CD1c-positive myeloid dendritic cell (primary cell): ENCODE measurements around the gene FADD.

Source experiments
- DNase-seq: peaks from one replicate; pipeline ENCODE4 v3.0.0-alpha.2; 2016; ENCODE audit errors: extremely low spot score

The FADD gene

GRCh38 chr11:70233962-70234361, 30.9 kb downstream of the FADD start:
- no peak for DNase-seq

DNA sequence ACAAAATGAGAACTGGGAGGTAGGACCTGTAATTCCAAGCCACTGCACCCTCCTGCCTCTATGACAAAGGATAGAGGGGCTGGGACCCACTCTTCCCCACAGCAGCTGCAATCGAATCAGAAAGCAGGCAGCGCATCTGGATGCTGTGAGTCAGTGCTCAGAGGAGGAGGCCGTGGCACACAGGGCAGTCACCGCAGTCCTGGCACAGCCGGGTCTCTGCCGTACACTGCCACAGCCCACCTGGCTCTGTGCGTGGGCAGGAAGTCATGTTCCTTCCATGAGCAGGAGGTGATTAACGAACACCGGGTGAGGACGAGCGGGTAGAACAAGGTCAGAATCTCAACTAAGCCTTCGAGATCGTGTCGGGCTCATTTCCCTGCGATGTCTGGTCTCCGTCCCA, 37.2 kb downstream of the FADD start:
- DNase-seq = no peak

- no peak for DNase-seq
These were observed 38.6 kb downstream of the FADD start for GRCh38 chr11:70241709-70242108.

DNA sequence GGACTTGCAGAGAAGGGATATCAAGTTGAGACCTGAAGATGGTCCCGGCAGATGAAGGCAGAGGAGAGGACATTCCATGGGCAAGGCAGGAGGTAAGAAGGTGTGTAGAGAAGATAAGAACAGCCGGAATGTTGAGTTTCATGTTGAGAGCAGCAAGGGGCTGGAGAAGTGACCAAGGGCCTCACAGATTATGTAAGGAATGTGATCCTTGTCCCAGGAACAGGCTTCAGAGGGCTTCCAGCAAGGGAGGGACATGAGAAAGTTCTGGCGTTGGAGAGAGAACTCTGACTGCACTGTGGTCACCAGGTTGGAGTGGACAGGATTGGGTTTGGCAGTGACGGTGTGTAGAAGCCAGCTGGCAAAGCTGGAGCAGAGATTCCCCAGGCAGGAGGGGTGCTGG, 39.8 kb downstream of the FADD start:
- no peak for DNase-seq

- DNase-seq = no peak
These were observed 41.0 kb downstream of the FADD start for GRCh38 chr11:70243912-70244652.

GRCh38 chr11:70244698-70245097, 41.6 kb downstream of the FADD start:
- DNase-seq = no peak

DNA sequence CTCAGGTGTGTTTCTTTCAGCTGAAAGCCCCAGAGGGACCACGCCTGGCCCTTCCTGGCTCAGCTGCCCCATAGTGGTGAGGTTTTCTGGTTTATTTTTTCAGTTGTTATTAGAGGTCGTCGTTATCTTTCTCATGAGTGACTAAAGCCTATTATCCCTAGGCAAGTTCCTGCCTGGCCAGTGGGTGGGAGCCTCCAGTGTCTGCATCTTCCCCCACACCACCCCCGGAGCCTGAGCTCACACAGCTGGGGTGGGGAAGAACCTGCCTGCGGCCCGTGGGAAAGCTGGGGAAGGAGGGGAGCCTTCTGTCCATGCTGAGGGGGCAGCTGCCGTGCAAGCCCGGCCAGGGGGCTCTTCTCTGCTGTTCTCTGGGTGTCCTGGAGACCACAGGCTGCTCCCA, 43.1 kb downstream of the FADD start:
- DNase-seq = no peak

- DNase-seq = peak; percentile 28
These were observed 44.1 kb downstream of the FADD start for GRCh38 chr11:70247042-70247709.

DNA sequence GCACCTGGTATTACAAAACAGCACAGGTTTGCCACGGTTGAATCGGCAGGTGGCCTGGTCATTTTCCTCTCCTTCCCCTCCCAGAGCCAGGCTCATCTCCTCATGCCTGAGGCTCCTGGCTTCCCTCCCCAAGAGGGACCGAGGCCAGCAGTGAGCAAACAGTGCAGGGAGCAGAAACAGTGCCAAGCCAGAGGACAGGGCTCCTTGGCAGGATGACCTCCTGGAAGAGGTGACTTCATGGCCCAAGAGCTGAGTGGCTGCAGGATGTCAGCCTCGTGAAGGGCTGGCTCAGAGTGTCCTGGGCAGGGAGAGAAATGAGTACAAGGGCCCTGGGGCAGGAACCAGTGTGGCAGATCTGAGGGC, 44.6 kb downstream of the FADD start:
- DNase-seq = no peak

DNA sequence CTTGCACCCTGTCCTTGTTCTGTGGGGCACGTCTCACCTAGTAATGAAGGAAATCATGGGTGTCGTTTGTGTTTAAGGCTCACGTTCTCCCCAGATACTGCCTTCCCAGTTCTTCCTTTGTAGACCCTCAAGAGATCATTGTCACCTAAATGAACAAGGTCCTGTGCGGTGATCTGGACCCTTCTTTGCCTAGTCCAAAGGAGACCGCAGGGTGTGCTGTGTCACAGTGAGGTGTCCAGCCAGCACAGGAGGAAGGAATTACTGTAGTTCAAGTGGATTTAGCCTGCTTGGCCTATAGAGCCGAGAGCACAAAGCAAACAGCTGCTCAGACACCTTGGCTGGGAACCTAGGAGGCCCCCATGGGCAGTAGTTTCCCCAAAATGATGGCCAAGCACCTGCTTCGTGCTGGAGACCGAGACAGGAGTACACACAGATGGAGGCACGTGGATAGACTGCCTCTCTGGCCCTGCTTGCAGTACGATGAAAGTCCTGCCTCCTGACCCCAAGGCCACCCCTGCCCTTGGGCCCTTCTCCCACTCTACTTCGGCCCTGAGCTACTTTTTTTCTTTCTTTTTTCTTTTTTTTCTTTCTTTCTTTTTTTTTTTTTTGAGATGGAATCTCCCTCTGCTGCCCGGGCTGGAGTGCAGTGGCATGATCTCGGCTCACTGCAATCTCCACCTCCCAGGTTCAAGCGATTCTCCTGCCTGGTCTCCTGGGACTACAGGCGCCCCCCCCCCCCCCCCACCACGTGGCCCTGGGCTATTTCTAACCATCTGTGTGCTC, 48.0 kb downstream of the FADD start:
- DNase-seq = no peak

DNA sequence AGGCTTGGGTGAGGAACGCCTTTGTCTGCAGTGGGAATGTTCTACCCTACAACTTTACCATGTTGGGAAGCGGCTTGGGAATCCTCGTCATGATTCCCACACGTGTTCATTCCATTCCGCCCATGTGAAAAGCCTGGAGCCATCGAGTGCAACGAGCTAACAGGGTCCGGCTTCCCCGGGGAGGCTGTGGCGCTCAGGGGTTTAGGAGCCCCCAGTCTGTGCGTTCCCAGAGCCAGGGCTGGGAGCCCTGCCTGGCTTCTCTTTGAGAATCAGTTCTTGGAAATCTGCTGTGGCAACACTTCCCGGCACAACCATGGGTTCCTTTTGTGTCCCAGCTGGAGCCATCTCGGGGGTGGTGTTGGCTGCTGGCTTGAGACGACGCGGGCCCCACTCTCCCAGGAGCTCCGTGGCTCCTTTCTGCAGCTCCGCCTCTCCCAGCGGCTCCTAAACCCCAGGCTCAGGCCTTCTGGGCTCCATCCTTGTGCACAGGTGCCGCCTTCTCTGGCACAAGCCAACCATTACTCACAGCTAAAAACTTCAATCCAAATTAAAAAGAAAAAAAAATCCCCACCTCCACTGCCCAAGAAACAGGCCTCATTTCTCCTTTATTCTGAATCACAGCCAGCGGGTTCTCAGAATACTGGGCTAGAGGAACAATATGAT, 48.7 kb downstream of the FADD start:
- DNase-seq = no peak

DNA sequence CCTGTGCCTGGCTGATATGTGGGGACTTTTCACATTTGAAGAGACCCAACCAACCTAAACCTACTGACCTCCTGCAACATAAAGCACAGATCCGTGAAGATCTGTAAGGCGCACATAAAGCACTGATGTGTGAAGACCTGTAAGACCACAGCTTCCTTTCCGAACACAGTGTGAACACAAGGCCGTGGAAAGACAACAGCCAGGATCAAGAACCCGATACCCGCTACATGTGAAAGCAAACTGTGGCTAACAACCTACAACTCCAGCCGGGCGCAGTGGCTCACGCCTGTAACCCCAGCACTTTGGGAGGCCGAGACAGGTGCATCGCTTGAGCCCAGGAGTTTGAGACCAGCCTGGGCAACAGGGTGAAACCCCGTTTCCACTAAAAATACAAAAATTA, 49.7 kb downstream of the FADD start:
- no peak for DNase-seq

DNA sequence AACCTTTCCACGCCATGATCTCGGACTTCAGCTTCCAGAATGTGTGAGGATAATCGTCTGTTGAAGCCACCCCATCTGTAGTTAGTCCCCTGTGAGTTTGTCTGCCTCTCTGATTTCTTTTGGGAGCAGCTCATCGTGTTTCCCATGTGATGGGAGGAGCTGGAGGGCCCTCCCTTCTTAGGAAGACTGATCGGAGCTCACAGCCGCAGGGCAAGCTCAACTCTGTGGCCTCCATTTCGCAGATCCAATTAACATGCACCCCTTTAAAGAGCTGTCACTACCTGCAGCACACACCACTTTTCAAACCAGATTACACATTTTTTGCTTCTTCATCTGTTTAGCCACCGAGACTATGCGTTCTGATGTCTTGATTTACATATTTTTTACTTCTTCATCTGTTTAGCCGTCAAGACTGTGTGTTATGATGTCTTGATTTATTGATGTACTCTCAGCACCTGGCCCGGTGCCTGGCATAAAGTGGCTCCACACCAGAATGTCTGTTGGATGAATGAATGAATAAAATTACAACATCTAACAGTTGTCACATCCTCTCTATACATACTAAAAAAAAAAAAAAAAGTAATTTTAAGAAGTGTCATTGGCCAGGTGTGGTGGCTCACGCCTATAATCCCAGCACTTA, 52.5 kb downstream of the FADD start:
- no peak for DNase-seq
